ENCODE measurements around the gene GNL3L. TPM values are rescaled to one million over a fixed set of nuclear protein-coding genes. Genes with fewer than 3 reads are reported as not detected.
"Not testable (repeated sequence)": the region's sequence is repeated elsewhere in the genome, so short reads cannot be mapped to it uniquely, and the experiment has no call there.

The GNL3L gene
- total RNA-seq, 1 experiment from 2014 or later = 63.6 TPM

DNA sequence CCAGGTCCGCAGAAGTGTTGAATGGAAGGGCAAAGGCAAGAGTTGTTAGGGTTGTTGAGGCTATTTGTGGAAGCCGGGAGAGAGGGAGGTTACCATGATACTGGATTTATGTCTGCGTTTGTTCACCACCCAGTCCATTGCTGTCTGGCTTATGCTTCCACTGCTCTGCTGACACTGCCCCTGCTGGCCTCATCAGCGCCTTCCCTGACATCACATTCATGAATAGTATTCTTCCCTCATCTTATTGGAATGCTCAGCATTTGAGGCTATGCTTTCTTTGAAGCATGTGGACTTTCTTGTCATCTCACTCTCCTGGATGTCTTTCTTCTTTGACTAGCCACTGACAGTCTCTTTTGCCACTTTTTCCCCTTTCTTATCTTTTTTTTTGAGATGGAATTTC lies 10.3 kb downstream of the GNL3L start:
- Mint-ChIP-seq H3K27me3 (ENCODE audit: low read depth) (no peaks in the 10 kb centered on the region), H3K9me3 (no peaks in the 10 kb centered on the region), H3K4me3 (no peak overlapping the region), H3K27ac (no peak overlapping the region), H3K4me1 (no peaks in the 10 kb centered on the region), H3K36me3 (peaks cover 51% of the 10 kb centered on the region)
- ATAC-seq (no peak), DNase-seq (ENCODE audit: low spot score) (no peak)
- TF ChIP-seq, protein P1, sequence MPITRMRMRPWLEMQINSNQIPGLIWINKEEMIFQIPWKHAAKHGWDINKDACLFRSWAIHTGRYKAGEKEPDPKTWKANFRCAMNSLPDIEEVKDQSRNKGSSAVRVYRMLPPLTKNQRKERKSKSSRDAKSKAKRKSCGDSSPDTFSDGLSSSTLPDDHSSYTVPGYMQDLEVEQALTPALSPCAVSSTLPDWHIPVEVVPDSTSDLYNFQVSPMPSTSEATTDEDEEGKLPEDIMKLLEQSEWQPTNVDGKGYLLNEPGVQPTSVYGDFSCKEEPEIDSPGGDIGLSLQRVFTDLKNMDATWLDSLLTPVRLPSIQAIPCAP (CRISPR knock-in tag; IDR thresholded peaks at IDR 0.05) = no peak
- TF ChIP-seq GABPB1 (CRISPR knock-in tag; IDR thresholded peaks at IDR 0.05) = no peak
- TF ChIP-seq, protein P2, sequence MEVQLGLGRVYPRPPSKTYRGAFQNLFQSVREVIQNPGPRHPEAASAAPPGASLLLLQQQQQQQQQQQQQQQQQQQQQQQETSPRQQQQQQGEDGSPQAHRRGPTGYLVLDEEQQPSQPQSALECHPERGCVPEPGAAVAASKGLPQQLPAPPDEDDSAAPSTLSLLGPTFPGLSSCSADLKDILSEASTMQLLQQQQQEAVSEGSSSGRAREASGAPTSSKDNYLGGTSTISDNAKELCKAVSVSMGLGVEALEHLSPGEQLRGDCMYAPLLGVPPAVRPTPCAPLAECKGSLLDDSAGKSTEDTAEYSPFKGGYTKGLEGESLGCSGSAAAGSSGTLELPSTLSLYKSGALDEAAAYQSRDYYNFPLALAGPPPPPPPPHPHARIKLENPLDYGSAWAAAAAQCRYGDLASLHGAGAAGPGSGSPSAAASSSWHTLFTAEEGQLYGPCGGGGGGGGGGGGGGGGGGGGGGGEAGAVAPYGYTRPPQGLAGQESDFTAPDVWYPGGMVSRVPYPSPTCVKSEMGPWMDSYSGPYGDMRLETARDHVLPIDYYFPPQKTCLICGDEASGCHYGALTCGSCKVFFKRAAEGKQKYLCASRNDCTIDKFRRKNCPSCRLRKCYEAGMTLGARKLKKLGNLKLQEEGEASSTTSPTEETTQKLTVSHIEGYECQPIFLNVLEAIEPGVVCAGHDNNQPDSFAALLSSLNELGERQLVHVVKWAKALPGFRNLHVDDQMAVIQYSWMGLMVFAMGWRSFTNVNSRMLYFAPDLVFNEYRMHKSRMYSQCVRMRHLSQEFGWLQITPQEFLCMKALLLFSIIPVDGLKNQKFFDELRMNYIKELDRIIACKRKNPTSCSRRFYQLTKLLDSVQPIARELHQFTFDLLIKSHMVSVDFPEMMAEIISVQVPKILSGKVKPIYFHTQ (CRISPR knock-in tag; IDR thresholded peaks at IDR 0.05) = no peak
- ChIA-PET POLR2A (no interaction called here), CTCF (no interaction called here)

DNA sequence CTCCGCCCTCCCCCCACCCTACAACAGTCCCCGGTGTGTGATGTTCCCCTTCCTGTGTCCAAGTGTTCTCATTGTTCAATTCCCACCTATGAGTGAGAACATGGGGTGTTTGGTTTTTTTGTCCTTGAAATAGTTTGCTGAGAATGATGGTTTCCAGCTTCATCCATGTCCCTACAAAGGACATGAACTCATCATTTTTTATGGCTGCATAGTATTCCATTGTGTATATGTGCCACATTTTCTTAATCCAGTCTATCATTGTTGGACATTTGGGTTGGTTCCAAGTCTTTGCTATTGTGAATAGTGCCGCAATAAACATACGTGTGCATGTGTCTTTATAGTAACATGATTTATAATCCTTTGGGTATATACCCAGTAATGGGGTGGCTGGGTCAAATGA lies 12.2 kb downstream of the GNL3L start:
- H3K27ac Mint-ChIP-seq; H3K27me3 Mint-ChIP-seq (ENCODE audit: low read depth); CTCF ChIA-PET; H3K9me3 Mint-ChIP-seq; H3K4me1 Mint-ChIP-seq; H3K4me3 Mint-ChIP-seq; DNase-seq (ENCODE audit: low spot score); POLR2A ChIA-PET; ATAC-seq: not testable (repeated sequence)
- peaks cover 54% of the 10 kb centered on the region for H3K36me3 Mint-ChIP-seq

DNA sequence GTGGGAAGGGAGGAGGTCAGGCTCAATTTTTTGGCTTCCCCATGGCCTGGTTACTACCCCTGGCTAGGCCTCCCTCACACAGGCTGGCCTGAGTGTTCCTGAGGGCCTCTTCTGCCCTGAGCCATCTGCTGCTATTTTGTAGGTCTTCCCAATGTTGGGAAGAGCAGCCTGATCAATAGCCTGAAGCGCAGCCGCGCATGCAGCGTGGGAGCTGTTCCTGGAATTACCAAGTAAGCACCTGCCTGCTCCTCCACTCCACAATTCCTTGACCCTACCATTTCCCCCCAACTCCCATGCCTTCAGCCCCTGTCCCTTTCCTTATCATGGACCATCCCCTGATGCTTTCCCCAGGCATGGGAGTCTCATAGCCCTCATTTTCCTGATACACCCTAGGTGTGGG lies 20.8 kb downstream of the GNL3L start:
- Mint-ChIP-seq H3K9me3 (no peaks in the 10 kb centered on the region), H3K27ac (no peak overlapping the region), H3K4me3 (no peak overlapping the region), H3K4me1 (no peaks in the 10 kb centered on the region), H3K36me3 (peaks cover 52% of the 10 kb centered on the region), H3K27me3 (ENCODE audit: low read depth) (no peaks in the 10 kb centered on the region)
- CTCF ChIA-PET = no interaction called here
- DNase-seq (ENCODE audit: low spot score) (no peak), ATAC-seq (no peak)
- POLR2A ChIA-PET = interaction anchor here (0.6 kb wide), 1 partner anchor 17 kb away, joined by 5 read pairs; no protein-coding TSS in a partner anchor
- TF ChIP-seq GABPB1 (CRISPR knock-in tag; IDR thresholded peaks at IDR 0.05) = no peak
- TF ChIP-seq, protein P3, sequence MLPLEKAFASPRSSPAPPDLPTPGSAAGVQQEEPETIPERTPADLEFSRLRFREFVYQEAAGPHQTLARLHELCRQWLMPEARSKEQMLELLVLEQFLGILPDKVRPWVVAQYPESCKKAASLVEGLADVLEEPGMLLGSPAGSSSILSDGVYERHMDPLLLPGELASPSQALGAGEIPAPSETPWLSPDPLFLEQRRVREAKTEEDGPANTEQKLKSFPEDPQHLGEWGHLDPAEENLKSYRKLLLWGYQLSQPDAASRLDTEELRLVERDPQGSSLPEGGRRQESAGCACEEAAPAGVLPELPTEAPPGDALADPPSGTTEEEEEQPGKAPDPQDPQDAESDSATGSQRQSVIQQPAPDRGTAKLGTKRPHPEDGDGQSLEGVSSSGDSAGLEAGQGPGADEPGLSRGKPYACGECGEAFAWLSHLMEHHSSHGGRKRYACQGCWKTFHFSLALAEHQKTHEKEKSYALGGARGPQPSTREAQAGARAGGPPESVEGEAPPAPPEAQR (CRISPR knock-in tag; IDR thresholded peaks at IDR 0.05) = no peak
- TF ChIP-seq EMX1 (CRISPR knock-in tag; IDR thresholded peaks at IDR 0.05) = no peak
- no peak for TF ChIP-seq AFF4 (CRISPR knock-in tag; IDR thresholded peaks at IDR 0.05; ENCODE audit: borderline replicate concordance)
- no peak for TF ChIP-seq CREM (CRISPR knock-in tag; IDR thresholded peaks at IDR 0.05)
- TF ChIP-seq, protein P4, sequence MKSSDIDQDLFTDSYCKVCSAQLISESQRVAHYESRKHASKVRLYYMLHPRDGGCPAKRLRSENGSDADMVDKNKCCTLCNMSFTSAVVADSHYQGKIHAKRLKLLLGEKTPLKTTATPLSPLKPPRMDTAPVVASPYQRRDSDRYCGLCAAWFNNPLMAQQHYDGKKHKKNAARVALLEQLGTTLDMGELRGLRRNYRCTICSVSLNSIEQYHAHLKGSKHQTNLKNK (CRISPR knock-in tag; IDR thresholded peaks at IDR 0.05) = no peak
- TF ChIP-seq PRDM15 (CRISPR knock-in tag; IDR thresholded peaks at IDR 0.05) = no peak
- TF ChIP-seq ERG (CRISPR knock-in tag; IDR thresholded peaks at IDR 0.05) = no peak
- TF ChIP-seq ESRRA (CRISPR knock-in tag; IDR thresholded peaks at IDR 0.05; ENCODE audit: borderline replicate concordance) = no peak
- no peak for TF ChIP-seq CBFB (CRISPR knock-in tag; IDR thresholded peaks at IDR 0.05; ENCODE audit: low read depth)
- no peak for TF ChIP-seq ELF4 (CRISPR knock-in tag; IDR thresholded peaks at IDR 0.05; ENCODE audit: low read depth)
- TF ChIP-seq MAX (CRISPR knock-in tag; IDR thresholded peaks at IDR 0.05) = no peak
- TF ChIP-seq HMGXB4 (CRISPR knock-in tag; IDR thresholded peaks at IDR 0.05) = no peak
